Measurements from ENCODE around the gene SCN4B.

Gene SCN4B, protein sequence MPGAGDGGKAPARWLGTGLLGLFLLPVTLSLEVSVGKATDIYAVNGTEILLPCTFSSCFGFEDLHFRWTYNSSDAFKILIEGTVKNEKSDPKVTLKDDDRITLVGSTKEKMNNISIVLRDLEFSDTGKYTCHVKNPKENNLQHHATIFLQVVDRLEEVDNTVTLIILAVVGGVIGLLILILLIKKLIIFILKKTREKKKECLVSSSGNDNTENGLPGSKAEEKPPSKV

DNA sequence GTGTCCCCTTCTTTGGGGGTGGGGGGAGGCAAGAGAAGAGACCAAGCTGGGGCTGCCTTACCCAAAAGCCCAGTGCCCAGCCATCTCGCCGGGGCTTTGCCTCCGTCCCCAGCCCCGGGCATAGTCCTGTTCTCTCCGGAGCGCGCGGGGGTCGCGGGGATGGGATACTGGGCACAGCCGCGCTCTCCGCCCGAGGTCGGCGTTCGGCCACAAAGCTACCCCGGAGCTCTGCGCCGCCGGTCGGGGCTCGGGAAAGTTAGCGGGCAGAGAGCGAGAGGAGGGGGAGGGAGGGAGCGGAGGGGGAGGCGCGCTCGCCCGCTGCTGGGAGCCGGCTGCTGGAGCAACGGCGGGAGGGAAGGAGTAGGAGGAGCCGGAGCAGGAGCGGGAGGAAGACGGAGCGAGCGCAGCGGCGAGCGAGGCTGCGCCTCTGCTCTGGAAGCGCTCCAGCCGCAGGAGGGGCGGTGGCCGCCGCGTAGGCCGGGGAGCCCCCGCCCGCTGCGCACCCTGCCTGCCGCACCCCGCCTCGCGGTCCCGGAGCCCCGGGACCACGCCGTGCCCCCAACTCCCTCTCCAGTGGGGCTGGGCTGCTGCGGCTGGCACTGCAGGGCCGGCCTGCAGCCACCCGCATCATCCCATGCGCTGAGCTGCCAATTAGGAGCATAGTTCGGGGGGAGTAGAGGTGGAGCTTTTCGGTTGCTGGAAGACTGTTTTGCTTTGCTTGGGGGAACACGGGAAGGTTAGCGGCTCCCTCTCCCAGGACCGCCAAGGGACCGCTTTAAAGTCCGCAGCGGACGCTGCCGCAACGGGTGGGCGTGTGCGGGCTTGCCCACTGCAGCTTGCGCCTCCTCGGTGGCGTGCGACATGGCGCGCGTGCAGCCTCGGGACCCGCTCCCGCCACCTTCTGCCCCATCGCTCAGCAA lies at the start of gene SCN4B:
SCN4B (minus strand) TSS at position 272 of the 920 bp plus-strand sequence; CDS start at position 122, 150 bp downstream.
- TF ChIP-seq, protein P1, sequence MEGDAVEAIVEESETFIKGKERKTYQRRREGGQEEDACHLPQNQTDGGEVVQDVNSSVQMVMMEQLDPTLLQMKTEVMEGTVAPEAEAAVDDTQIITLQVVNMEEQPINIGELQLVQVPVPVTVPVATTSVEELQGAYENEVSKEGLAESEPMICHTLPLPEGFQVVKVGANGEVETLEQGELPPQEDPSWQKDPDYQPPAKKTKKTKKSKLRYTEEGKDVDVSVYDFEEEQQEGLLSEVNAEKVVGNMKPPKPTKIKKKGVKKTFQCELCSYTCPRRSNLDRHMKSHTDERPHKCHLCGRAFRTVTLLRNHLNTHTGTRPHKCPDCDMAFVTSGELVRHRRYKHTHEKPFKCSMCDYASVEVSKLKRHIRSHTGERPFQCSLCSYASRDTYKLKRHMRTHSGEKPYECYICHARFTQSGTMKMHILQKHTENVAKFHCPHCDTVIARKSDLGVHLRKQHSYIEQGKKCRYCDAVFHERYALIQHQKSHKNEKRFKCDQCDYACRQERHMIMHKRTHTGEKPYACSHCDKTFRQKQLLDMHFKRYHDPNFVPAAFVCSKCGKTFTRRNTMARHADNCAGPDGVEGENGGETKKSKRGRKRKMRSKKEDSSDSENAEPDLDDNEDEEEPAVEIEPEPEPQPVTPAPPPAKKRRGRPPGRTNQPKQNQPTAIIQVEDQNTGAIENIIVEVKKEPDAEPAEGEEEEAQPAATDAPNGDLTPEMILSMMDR (conservative IDR thresholded peaks at IDR 0.05): no peak
- peak within 1 kb of the TSS; percentile 69 for H3K27ac ChIP-seq

DNA sequence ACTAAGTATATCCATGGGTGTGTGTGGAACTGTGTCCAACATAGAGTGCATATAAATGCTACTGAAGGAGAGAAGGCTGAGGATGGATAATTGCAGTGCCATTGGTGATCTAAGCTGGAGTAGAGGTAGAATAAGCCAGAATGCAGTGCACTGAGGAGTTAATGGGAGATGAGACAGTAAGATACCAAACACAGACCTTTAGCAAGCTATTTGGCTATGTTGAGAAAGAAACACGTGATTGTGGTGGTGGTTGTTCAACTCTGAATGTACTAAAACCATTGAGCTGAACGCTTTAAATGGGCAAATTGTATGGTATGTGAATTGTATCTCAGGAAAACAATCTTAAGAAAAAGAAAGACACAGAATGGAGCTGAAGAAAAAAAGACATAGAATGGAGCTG lies 49.3 kb upstream of the SCN4B start:
- no peak overlapping the region for H3K27ac ChIP-seq
- TF ChIP-seq, protein P1 (conservative IDR thresholded peaks at IDR 0.05): no peak

DNA sequence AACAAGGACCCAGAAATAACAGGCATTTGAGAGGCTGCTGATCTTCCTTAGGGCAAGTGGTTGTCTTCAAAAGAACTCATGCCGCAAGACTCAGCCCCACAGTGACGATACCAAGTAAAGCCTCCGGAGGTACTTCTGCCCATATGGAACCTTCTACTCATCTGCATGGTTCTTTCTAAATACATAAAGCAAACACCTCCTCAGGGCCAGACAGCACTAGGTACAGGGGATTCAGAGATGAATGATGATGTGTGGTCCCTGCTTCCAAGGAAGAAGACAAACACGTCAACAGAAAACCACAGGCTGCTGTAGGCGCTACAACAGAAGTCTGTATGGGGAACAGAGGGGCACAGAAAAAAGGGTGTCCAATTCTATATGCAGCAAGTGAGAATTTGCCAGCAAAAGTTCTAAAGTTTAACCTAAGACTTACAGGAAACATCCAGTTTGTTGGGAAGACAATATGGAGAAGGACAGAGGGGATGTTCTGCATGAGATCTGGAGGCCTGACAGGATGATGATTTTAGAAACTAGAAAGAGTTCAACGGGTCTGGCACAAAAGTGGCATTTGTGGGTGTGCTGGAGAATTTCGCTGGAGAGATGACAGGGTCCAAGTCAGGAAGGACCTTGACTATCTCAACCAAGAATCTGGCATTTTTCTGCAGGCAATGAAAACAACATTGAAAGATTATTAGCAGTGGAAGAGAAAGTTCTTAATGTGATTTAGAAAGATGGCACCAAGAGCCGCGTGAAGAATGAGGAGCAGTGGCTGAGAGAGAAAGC lies 48.5 kb upstream of the SCN4B start:
- TF ChIP-seq, protein P1 (conservative IDR thresholded peaks at IDR 0.05): no peak
- H3K27ac ChIP-seq: no peak overlapping the region

DNA sequence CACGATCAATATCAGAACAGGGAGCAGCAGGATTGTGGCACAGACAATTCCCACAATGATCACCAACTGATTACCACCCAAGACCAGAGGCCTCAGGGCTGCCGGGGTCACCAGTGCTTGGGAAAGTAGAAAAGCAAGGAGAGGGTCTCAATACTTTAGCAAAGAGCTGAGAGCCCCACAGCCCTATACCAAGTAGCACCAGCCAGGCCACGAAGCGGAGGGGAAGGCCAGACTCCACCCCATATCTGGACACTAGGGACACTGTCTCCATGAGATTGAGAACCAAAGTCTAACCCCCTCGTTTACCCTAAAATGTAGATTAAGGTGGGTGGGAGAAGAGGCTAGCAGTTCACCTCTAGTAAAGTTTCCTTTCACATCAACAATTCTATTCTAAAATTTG lies 47.9 kb upstream of the SCN4B start:
- no peak overlapping the region for H3K27ac ChIP-seq
- TF ChIP-seq, protein P1 (conservative IDR thresholded peaks at IDR 0.05): no peak

DNA sequence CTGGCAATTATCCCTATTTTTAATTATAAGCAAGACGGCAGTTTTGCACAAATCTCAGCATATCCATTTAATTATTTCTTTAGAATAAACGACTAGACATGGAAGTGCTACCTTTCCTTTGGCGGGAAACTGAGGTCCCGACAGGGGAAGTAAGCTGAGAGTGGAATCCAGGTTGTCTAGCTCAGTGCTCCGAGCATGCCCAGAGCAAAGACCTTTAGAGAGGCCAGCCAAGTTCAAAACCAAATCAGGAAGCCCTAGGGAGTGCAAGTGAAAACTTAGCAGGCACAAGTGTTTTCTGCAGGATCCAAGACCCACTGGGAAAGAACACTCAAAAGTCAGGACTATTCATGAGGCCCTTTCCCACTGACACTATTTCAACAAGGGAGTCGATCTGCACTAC lies 46.5 kb upstream of the SCN4B start:
- TF ChIP-seq, protein P1 (conservative IDR thresholded peaks at IDR 0.05): no peak
- no peak overlapping the region for H3K27ac ChIP-seq

DNA sequence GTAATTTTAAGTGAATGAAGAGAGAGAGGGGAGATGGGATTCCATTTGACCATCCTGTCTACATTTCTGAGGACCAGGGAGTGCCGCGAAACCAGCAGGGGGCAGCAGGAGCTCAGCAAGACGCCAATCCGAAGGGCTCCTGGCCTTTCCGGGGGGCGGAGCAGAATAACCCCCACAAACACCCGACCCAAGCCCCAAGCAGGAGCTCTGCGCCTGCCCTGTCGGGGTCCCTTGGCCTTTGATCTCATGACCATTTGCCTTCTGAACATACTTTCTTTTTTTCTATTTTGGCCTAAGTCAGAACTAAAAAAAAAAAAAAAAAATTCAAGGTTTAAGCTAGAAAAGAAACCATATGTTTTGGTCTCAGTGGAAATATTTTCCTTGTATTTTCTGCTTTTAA lies 45.7 kb upstream of the SCN4B start:
- H3K27ac ChIP-seq: peak overlapping the region; percentile 97; the same call in 1 of the 2 replicates
- TF ChIP-seq, protein P1 (conservative IDR thresholded peaks at IDR 0.05): peak; percentile 96
